HG03520 (cell line): ENCODE results near the gene VCAN.
"Not testable (repeated sequence)": the region's sequence is repeated elsewhere in the genome, so short reads cannot be mapped to it uniquely, and the experiment has no call there.

Experiments
- ATAC-seq: cut with Tn5 transposase; IDR thresholded peaks from one replicate; pipeline ENCODE4 v1.9.1; 2021; ENCODE audit warnings: mild to moderate bottlenecking, moderate library complexity; ENCODE audit not compliant: unreplicated experiment

Gene VCAN

DNA sequence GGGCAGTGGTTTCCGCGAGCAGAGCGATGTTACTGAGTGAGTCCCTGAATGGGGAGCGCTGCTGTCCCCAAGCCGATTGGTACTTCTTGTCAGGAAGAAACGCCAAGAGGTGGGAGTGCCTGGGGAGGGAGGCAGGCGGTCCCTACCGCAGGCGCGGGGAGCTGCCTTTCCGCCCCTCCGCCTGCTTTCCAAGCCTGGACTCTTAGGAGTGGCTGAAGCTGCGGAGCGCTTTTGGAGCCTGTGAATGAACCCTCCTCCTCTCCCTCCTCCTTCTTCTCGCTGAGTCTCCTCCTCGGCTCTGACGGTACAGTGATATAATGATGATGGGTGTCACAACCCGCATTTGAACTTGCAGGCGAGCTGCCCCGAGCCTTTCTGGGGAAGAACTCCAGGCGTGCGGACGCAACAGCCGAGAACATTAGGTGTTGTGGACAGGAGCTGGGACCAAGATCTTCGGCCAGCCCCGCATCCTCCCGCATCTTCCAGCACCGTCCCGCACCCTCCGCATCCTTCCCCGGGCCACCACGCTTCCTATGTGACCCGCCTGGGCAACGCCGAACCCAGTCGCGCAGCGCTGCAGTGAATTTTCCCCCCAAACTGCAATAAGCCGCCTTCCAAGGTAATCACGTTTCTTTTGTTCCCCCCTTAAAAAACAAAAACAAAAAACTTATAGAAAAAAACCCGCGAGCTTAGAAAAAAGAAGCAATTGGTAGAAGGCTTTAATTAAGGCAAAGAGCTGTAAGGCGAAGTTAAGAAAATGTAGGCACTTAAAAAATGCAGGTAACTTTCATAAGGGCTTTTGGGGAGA lies at the start of gene VCAN:
VCAN (plus strand) TSS at position 340 of the 808 bp plus-strand sequence. CDS start 11,775 bp downstream, outside the sequence.
- ATAC-seq: no peak

DNA sequence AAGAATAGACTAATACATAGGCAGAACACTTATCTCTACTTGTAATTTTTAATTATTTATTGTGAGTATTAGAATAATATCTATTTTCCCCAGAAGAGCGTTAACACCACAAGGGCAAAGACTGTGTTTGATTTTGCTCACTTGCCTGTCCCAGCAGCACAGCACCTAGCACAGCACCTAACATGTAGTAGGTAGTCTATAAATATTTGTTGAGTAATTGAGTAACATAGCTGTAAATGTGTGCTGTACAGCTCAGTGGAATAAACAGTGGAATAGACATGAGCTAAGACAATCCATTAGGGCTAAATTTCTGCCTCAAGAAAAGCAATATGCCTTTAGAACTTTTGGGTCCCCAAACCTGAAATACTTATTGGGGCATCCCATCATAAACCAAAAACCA lies 49.3 kb upstream of the VCAN start:
- no peak for ATAC-seq

DNA sequence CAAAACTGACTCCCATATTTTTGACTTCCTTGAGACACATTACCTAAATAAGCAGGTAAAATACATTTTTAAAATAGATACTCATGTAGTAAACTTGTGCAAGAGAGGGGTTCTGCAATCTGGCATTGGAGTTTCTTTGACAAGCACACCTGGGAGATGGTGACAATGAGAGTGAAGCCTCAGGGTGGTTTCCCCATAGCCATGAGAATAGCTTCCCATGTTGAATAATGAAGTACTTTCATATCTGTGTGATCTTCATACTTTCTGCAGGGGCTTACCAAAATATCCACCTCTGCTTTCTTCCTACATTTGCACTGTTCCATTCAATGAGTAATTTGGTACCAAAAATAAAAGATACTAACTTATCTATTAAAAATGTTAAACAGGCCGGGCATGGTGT lies 44.7 kb upstream of the VCAN start:
- peak; percentile 57 for ATAC-seq

DNA sequence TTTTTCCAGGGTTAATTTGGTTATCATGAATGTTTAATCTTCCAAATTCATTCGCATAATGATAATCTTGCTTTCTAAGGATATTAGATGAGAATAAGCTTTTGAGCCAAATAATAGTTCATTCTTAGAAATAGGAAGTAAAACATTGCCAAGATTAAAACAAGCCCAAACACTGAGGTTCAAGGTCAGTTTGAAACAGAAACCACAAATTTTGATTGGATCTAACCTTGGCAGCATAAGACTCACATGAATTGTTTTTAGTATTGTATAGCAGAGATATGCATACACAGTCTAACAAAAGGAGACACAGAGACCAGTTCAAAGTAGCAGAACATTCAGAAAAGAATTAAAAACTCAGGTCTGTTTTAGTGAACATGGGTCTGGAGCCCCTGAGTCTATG lies 43.4 kb upstream of the VCAN start:
- no peak for ATAC-seq

DNA sequence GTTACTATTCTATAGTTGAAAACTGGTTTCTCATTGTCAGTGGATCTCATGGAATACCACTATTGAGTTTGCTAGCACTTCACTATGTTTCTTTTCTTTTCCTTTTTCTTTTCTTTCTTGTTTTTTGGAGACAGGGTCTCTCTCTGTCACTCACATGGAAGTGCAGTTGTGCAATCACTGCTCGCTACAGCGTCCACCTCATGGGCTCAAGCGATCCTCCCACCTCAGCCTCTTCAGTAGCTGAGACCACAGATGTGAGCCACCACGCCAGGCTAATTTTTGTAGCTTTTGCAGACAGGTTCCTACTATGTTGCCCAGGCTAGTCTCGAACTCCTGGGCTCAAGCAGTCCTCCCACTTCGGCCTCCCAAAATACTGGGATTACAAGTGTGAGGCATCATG lies 42.7 kb upstream of the VCAN start:
- no peak for ATAC-seq

DNA sequence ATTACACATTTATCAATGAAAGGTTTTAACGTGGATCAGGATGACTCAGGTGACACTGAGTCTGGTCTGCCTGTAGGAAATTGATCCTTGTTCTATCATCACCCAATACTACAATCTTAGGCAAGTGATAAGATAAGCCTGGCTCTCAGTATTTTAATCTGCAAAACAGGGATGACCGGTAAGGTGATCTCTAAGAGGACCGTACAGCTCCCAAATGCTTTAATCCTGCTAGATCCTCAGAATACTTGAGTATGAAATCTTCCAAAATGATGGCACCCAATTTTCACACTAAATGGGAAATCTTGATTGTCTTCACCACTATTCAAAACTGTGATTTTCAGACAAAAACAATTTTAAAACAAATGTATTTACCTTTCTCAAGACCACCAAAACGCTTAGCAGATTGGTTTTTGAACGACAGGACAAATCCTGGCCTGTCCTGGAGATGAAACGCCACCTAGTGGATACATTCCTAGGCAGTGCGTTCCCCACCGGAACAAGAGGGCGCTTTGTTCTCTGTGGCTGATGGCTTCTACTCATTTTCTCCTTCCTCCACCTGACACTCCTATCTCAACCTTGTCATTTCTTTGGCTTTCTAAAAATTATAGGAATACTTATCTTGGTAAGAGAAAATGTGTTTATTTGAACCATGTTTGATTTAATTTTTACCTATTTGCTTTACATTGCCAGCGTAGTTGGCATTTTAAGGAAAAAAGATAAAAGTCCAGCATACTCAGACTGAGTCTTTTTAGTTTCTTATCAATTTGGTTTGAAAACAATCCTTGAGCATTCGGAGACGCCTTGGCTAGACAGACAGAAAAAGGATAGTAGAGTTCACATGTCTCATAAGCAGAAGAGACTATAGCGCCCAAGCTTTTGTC lies 41.2 kb upstream of the VCAN start:
- peak; percentile 61 for ATAC-seq

DNA sequence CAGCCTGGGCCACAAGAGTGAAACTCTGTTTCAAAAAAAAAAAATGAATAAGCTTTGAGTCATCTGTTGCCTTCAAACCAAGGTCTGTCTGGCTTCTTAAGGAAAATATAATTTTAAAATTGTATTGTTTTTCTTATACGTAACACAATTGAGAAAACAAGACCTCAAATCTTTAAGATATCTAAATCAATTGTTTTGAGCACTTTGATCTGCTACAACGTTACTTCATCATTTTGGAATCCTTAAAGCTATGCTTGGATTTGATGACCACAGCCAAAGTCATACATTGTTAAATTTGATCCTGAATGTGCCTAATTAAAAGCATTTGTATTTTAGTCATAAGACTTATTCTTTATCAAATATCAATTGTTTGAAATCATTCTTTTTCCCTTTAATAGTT lies 37.7 kb upstream of the VCAN start:
- ATAC-seq: no peak

DNA sequence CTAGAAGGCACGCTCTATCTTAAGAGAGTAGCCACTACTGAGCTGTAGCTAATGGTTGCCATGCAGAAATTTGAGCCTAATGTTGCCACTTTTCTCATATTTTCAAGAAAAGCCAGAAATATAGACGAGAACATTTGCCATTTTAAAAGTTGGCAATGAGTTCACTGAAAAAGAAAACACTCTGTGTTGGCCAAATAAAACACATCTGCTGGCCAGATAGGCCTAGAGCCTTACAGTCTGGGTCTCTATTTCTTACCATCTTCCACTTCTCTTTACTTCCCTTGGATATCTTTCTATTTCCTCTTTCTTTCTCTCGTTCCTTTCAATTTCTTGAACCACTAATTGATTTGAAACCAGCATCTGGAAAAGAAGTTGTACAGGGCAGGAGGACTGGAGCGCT lies 36.6 kb upstream of the VCAN start:
- ATAC-seq: no peak

DNA sequence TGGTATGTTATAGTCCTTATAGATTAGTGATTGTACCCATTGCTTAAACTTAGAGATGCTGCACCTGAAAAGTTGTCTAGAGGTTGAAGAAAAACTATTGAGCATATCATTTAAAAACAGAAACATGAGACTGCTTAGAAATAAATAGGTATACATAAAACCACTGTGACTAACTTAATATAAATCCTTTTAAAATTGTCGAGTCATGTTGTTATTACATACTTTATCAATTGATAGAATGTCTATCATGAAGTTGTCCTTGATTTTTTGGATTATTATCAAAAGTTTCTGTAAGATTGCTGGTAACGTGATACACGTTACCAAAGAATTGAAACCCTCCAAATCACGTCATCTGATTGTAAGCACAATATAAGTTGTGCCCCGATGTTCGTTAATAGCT lies 35.3 kb upstream of the VCAN start:
- ATAC-seq: no peak

DNA sequence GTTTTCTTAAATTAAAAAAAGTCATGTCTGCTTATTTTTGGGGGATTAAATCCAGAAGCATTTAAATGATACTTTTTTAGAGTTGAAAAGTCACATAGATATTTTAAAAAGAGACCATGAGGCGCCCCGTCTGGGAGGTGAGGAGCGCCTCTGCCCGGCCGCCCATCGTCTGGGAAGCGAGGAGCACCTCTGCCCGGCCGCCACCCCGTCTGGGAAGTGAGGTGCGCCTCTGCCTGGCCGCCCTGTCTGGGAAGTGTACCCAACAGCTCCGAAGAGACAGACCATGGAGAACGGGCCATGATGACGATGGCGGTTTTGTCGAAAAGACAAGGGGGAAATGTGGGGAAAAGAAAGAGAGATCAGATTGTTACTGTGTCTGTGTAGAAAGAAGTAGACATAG lies 33.8 kb upstream of the VCAN start:
- not testable (repeated sequence) for ATAC-seq

DNA sequence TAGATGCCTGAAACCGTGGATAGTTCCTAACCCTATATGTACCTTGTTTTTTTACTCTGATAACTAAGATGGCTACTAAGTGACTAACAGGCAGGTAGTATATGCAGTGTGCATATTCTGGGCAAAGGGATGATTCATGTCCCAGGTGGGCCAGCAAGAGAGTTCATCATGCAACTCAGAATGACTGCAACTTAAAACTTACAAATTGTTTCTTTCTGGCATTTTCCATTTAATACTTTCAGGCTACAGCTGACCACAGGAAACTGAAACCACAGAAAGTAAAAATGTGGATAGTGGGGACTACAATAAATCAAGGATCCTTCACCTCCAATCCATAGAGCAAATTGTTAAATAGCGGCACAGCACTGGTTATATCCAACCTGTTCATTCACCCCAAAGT lies 30.7 kb upstream of the VCAN start:
- no peak for ATAC-seq

DNA sequence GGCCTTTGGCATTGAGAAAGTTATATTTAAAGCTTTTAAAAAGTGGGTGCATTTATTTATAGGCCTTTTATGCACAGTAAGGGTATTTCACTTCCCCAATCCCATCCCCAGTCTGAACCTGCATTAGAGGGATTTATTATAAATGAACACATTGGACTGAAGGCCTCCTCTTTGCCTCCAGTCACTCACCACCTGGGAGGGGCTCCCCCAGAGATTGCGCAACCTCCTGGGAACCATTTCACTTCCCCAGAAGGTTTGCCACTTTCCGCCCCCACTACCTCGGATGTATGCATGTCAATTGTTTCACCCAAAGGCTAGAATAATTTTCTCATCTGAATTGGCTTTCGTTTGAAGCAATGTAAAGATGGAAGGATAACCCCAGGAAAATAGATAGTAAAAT lies 29.8 kb upstream of the VCAN start:
- no peak for ATAC-seq

DNA sequence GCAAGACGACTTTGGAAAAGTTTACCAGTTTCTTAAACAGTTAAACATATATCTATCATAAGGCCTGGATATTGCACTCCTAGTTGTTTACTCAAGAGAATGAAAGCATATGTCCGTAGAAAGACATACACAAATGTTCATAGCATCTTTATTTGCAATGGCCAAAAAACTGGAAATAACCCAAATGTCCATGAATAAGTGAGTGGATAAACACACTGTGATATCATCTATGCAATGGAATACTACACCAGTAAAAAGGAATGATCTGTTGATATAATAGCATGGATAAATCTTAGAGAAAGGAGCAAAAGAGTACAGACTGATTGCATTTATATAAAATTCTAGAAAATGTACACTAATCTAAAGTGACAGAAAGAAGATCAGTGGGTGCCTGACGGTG lies 28.0 kb upstream of the VCAN start:
- no peak for ATAC-seq

DNA sequence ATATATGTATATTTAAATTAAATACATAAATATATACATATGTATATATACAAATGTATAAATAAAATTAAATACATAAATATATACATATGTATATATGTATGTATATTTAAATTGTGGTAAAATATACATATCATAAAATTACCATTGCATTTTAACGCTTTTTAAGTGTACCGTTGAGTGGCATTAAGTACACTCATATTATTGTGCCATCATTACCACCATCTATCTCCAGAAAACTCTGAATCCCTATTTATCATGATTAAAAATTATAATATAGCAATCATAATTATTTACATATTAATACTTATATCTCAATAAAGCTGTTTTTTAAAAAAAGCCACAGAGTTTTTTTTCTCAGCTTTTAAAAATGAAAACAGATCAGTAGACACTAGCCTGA lies 27.1 kb upstream of the VCAN start:
- ATAC-seq: no peak

DNA sequence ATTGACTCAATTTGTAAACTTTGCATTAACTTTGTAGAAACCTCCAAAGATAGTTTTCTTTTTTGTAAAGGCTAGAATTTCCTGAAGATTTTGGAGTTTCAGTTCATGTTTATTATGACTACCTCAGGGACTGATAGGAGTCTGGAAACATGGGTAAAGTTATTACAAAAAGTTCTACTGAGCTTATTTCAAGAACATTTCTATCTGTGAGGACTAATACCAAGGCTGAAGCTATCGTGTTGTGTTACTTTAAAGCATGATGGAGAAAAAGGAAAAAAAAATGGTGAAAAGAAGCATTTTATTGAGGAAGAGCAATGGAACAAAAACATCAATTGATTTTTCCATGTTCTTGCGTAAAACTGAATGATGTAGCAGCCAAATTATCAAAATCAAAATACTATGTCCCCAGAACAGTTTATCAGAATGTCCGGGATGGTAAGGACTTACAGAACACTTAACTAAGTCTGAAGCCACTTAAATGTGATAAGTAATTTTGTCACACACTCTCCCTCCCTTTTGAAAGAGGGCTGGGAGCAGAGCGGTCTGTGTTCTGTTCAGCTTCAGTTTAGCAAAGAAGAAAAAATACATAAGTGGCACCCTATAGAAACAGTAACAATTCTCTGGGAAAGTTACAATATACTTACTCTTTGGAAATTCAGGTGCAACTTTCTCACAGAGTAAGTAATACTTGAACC lies 25.1 kb upstream of the VCAN start:
- no peak for ATAC-seq

DNA sequence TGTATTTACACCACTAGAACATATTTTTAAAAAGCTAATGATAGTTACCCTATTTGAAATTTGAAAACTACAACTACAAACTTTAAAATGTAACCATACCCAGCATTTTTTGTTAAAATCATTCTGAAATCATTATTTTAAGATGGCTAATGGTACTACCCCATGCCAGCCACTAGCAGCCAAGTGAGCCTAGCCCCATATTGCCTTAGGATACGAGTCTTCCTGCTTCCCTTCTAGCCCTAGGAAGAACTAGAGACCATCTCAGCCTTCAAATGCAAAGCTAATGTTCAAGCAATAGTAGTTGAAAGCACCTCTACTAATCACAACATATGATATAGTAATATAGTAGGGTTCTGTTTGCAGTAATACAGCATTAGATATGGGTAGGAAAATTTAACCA lies 24.0 kb upstream of the VCAN start:
- ATAC-seq: no peak

DNA sequence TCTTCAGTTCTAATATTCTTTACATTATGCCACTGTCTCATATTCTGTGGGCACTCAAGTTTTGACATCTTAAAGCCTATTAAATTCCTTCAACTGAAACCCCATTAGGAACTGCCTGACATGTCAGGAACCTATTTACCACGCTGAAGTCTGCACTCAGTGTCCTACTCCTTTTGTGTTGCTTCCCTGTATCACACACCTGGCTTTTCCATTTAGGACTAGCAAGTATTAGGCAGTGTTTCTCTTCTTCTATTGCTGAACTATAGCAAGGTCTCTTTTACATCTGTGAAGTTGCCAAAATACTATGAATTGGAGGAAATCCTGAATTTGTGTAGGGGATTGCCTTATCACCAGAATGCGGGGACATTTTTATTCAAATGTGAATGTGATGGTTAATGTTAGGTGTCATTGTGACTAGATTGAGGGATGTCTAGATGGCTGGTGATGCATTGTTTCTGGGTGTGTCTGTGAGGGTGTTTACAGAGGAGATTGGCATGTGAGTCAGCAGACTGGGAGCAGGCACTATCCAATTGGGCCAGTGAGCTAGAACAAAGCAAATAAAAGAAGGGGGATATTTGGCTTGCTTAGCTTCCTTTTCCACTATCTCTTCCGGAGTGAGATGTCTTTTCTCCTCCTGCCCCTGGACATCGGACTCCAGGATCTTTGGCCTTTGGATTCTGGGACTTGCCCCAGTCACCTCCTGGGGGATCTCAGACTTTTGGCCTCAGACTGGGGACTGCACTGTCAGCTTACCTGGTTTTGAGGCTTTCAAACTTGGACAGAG lies 21.2 kb upstream of the VCAN start:
- no peak for ATAC-seq

DNA sequence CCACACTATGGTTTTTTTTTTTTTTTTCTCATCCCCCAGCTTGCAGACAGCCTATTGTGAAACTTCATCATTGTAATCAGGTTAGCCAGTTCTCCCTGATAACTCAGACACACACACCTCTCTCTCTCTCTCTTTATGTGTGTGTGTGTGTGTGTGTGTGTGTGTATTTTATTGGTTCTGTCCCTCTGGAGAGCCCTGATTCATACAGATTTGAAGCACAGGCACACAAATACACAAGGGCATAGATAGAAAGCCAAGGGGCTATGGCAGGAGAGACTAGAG lies 20.6 kb upstream of the VCAN start:
- no peak for ATAC-seq

DNA sequence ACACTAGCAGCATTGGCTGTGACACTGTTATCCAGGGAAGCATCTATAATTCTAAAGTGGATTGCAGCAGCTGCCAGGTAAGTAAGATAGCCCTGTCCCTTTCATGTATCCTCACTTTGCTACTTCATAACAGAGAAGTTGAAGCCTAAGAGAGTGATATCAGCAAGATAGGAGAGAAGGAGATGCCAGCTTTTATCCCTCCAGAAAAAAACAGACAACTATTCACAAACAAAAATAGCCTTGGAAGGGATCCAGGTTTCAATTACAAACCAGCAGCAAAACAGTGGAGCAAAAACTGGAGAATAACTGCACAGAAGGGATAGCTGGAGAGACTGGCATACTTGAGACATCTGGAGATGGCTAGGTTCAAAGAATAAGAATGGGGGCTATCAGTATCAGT lies 19.6 kb upstream of the VCAN start:
- ATAC-seq: no peak

DNA sequence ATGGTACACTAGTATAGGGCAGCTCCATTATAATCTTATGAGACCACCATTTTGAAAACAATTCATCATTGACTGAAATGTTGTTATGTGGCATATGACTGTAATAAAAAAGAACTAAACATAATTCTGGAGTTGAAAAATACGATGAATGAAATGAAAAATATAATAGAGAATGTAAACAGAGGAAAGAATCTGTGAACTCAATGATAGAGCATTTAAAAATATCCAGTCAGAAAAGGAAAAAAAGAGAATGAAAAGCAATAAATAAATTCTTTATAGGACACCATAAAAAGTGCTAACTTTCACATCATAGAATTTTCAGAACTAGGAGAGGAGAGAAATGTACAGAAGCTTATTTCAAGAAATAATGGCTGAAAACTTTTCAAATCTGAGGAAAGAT lies 17.6 kb upstream of the VCAN start:
- no peak for ATAC-seq

DNA sequence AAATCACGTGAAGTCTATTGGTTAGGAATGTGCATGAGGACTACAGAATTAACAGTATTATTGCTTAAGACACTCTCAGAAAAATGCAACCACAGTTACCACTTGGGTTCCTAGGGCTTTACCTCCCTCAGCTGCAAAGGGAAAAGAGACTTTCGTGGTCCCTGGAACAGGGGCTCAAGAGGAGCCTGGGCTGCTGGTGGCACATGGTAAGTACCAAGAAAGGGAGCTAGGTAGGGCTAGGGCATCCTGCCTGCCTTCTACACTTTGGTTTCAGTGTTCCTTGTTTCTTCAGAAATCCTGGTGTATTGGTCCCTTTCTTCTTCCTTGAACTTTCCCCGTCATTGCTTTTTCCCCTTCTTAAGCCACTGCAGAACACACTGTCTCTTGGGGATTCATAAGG lies 7.3 kb upstream of the VCAN start:
- no peak for ATAC-seq
